Measurements from ENCODE around the gene UBASH3A.

Gene UBASH3A

DNA sequence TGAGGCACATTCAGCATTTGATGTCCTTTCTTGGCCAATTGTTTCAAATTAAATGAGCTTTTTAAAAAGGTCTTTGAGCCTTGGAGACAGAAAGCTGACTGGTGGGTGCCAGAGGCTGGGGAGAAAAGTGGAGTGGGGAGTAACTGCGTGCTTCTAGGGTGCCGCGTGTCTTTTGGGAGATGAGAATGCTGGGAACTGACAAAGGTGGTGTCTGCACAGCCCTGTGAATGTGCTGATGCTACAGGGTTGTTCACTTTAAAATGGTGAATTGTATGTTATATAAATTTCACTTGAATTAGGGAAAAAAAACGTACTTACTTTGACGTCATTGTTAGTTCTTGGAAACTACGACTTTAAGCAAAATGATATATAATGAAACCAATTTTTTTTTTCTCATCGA, 29.2 kb upstream of the UBASH3A start:
- no peak for DNase-seq

DNA sequence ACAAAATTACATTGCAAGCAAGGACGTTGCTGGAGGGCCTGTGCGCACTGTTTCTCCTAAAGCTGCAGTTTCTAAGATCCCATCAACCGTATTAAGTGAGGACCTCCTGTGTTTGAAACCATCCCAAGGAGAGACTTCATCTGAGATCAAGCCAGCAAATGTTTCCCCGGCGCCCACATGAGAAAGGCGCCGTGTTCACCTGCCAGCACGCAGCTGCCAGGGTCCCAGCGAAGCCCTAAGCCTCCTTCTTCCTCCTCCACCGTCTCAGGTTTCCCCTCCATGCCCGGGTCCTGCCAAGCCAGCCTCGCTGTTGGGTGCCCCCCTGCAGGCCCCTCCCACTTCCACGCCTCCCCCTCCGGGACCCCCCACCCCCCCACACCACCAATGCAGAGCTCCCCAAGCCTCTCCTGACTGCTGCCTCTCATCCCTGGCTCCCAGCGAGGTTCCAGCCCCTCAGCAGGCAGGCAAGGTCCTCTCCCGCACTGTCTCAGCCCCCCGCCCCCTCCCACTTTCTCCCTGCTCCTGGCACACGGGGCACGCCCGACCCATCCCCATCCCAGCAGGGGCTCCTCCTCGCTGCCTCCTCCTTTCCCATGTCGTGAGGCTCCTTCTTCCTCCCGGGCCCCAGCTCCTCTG, 28.7 kb upstream of the UBASH3A start:
- no peak for DNase-seq

DNA sequence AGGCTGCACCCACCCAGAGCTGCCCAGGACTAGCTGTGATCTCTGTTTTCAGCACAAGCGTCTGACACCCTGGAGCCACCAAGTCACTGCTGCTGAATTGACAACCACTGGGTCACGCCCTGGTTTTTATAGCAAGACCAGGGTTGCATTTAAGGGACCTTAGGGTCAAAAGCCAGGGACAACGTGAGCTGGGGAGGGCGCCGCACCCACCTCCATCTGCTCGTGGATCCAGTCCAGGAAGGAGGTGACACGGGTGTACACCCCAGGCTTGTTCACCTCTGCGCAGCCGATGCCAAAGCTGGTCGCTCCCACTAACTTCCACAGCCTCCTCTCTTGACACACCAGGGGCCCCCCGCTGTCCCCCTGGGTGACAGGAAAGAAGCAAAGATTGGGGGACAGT, 28.2 kb upstream of the UBASH3A start:
- no peak for DNase-seq

DNA sequence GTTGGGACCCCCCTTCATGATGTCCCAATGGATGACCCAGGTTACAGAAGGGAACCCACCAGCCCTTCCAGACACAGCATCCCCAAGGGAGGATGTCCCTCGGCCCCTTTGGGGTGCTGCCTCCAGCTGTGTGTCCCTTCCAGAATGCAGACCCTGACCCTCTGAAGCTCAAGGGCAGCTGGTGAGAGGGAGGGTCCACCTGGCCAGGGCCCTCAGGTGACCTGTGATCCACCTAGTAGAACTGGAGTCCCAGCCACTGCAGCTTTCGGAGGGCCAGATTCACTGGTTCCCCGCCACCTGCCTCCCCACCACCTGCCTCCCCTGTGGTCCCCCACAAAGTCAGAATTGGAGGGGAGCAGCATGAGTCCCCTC, 27.8 kb upstream of the UBASH3A start:
- no peak for DNase-seq

DNA sequence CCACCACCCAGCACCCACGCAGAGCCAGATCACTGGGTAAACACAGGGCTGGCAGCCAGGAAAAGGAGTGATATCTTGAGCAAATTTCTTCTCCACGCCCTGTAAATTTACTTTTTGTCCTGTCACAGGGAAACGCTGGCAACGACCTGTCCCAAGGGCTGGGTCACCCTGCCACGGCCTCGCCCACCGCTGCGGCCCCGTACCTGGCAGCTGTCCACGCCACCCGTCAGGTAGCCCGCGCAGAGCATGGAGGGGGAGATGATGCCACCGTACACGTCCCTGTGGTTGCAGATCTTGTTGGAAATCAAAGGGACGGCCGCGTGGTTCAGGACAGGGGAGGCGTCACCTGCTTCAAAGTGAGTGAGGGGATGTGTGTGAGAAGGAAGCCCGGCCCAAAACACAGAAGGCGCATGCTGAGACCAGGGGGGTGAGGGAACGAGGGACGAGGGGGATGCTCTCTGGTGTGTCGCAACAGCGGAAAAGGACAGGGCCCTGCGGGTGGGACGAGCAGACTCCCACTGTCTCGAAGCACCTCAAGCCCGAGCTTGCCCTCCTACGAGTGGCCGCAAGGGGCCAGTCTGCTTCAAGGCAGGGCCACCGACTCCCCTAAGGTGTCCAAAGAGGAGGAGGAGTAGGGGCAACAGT, 27.2 kb upstream of the UBASH3A start:
- DNase-seq: no peak

DNA sequence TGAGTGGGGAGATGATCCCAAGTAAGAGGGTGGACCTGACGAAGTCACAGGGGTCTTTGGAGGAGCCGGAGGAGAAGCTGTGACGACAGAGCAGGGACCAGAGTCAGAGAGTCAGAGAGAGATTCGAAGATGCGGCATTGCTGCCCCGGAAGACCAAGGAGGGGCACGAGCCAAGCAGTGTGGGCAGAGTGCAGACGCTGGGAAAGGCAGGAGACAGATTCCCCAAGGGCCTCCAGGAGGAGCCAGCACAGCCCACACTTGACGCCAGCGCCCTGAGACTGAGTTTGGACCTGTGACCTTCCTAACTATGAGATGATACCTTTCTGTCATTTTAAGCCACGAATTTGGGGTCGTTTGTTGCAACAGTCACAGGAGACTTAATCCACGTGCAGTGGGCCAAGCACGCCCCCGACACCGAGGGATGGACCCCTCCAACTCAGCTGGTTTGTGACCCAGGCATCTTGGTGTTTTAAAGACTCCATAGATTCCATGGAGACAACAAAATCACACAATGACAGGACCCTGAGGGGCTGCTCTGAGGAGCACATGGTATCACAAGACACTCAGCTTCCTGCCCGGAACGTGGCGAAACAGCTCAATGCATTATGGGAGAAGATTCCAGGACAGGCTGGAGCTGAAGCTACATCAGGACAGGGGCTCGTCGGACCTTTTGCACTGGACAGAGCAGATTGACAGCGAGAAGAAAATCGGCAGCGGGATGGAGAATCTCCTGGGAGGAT, 26.3 kb upstream of the UBASH3A start:
- no peak for DNase-seq

DNA sequence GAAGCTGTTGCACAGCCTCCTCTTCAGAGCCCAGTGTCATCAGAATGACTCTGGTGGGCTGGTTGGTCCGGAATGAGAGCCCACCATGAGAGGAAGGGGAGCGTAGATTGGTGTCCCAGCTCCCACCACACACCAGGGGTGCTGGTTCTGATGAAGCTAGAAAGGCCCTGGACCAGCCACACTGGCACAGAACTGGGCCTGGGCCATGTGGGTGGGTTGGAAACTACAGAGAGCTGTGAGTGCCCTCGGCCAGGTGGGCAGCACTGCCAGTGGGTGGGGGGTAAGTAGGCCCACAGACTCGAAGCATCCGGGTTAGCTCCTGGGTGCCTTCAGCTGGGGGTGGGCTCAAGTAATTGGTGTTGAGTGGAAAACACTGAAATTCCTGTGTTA, 25.8 kb upstream of the UBASH3A start:
- no peak for DNase-seq

DNA sequence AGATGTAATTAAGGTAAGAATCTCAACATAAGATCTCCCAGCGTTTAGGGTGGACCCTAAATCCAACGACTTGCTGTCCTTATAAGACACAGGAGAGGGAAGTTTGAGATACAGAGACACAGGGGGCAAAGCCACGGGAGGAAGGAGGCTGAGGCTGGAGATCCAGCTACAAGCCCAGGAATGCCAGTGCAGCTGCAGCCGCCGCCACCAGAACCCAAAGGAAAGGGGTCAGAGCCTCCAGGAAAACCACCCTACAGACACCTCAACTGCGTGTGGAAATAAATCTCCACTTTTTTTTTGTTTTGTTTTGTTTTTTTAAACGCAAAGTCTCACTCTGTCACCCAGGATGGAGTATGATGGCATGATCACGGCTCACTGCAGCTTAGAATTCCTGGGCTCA, 25.3 kb upstream of the UBASH3A start:
- no peak for DNase-seq

DNA sequence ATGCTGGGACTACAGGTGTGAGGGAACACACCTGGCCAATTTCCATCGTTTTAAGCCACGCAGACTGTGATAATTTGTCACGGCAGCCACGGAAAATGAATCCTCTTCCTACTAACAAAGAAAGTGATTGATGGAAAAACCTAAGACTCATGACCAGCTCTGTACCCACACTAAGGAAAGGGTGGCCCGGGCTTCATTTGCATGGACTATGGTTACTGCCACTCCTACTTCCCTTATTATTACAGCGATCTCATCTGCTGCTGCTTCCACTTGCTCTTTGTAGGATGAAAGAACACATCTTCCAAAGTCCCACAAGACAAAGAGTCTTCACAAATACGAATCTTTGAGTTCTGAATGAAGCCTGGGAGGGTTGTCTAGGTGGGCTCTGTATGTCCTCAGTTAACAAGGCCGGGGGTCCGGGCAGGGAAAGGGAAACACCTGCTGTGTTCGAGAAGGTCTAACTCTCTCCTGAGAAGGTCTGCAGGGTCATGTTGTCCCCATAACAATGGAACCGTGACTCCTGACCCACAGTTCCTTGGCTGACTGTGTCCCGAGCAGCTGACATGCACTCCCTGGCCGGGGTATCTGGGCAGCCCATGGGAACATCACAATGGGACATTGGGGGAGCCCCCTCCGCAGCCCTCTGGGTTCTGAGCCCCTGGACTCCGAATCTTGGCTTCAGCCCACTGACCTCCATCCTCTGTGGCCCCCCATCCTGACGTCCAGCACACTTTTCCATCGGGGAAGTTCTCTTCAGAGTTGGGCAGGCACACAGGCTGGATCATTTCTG, 24.1 kb upstream of the UBASH3A start:
- no peak for DNase-seq

DNA sequence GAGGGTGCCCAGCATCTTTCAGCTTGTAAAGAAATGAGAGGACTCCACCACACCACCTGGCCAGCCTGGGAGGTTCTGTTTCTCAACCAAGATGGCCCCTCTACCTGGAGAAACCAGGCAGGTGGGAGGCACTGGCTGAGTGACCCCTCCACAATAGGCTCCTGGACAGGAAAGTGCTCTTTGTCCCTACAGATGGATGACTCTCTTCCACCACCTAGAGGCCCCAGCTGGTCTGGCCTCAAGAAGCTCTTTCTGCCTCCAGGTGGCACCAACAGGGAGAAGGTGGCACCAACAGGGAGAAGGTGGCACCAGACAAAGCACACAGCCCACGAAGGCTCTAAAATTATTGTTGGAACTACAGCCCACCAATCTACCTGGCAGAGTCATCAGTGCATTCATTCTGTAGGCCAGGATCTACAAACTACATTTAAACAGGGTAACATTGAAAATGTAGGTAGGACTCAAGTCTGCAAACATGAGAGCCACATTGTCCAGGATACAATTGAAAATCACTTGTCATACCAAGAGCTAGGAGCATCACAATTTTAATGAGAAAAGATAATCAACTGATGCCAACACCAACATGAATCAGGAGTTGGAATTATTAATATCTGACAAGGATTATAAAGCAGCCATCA, 22.2 kb upstream of the UBASH3A start:
- DNase-seq: peak in 1 of 51 donors; percentile 2

DNA sequence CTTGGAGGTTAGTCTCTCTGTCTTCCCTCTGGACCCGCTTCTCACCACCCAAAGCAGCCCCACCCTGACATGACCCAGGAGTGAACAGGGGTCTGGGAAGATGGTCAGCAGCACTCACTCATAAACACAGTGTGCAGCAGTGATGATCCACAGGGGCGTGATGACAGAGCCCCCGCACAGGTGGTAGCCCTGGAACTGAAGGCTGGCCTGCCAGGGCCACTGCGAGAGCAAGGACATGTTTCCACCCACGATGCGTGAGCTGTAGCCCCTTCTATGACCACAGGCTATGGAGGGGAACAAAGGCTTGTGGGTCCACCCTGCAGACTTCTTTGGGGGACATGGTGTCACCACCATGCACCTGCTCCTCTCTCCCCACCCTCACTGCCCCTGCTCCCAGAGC, 20.8 kb upstream of the UBASH3A start:
- no peak for DNase-seq

DNA sequence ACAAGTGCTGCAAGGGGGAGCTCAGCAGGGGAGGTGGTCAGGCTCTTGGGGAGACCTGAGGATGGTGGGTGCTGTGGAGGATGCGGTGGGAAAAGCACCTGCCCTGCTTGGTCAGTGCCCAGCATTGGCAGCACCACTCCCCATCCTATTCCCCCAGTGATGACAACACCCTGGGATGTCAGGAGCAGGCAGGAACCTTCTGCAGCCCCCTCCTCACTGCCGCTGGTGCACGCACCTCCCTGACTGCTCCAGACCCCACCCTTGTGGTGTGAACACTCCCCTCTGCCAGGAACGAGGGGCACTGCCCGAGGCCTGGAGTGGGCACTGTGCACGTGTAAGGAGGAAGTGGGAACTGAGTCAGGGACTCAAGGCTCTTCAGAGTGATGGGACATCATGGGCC, 20.4 kb upstream of the UBASH3A start:
- no peak for DNase-seq

DNA sequence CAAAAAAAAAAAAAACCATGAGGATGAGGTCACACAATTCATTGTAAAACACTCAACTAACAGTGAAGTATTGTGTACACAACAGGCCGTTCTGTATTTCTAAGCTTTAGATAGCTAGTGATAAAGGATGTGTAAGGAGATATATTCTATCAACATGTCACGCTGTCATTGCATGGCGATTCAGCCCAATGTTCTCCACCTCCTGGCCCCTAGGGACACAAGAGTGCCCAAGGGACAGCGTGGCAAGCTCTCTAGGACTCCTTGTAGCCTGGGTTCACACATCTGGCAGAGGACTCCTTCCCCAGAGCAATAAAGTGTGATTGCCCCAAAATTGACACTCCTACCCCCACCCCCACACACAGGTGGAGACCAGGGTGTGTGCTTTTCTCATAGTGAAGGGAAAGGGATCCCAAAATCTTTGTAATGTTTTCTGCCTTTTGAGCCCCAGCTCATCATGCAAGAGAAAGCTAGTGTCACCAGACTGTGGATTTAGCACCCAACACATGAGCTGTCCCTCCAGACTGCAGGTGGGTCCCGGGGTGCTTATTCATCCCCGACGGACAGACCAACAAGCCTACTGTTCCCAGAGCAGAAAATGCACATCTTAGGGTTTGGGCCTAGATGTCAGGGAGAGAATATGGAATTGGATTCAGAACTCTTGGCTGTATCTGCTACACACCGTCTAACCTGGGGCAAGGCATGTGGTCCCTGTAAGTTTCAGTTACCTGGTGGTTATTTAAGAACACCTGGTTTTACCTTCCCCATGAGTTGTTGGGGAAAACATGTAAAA, 19.4 kb upstream of the UBASH3A start:
- DNase-seq: no peak

DNA sequence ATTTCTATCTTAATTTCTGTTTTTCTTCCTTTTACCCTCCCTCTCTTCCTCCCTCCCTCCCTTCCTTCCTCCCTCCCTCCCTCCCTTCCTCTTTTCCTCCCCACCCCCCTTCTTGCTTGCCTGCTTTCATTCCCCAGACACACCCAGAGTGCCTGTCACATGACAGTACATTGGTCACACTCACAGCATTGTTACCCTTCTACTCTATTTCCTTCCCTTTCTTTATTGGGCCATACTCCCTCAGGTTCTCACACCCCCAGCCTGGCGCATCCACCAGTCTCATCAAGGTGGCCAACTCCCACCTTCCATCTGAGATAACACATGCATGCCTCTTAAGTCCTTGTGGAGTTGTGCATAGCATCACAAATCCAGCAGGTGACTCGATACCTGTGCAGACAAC, 18.7 kb upstream of the UBASH3A start:
- DNase-seq: no peak

DNA sequence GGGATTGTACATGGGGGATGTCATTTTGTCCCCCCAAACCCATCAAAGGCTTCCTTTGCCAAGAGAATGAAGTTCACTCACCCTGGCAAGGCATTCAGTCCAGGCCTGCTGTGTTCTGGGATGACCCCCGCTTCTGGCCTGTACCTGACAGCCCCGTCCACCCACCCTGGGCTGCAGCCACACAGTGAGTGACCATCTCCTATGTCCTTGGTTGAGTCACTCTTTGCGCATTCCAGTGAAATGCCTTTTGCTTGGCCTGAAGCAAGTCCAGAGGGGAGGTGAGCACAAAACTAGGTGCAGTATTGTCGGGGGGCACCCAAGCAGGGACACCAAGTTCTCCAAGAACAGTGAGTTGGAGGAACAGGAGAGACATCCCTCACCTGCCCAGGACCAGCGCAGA, 18.1 kb upstream of the UBASH3A start:
- DNase-seq: no peak

DNA sequence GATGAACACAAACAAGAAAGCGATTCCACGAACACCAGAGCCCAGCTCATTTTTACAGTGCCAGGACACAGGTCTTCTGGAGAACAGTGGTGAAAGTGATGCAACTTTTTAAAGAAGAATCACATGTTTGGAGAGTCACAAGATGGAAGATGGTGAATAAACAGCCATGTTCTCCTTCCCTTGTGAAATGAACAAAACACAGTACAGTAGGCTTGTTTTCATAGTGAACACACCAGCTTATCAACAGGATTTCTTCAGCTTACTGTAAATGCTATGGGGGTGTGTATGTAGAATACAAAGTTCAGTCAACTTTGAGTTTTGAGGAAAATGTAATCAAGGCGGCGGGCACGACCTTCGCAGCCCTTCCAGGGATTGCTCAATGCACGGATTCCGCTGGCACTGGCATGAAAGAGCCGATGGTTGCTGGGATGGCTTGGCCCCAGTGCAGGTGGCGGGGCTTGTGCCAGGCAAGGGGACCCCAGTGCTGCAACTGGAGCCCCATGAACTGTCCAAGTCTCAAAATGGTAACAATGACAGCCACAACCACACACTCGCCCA, 17.6 kb upstream of the UBASH3A start:
- DNase-seq: no peak

DNA sequence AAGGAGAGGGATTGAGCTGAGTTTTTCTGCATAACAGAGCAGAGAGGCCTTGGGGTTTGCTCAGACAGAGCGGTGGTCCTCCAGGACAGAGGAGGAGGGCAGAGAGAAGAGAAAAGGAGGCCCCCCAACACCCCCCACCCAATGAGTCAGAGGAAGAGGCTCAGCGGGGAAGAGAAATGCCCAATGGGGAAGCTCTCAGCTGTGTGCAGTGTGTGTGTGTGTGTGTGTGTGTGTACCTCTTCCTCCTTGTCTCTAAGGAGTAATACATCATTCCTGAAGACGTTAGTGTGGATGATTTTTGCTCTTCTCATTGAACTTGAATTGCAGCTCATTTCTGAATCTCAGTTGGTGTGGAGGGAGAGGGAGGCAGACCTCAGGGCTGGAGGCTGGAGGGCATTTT, 16.5 kb upstream of the UBASH3A start:
- DNase-seq: no peak

DNA sequence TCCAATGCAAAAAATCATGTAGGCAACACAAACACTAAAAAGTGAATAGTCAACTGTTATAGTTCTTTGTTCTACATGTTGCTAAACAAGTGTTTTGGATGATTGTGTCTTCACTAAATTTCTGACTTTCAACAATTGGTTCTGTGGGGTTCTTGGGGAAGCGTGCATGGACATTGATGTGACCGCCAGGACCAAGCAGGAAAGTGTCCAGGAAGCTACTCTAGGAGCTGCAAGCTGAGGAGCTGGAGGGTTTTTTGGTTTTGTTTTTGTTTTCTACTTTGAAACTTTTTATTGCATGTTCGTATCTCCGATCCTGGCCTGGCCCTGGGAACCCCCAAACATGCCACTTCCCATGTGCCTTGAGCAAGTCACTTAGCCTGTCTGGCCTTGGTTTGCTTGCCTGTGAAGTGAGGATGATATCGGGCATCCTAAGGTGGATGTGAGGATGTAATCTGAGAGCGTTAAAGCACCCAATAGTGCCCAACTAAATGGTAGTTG, 15.8 kb upstream of the UBASH3A start:
- DNase-seq: no peak

DNA sequence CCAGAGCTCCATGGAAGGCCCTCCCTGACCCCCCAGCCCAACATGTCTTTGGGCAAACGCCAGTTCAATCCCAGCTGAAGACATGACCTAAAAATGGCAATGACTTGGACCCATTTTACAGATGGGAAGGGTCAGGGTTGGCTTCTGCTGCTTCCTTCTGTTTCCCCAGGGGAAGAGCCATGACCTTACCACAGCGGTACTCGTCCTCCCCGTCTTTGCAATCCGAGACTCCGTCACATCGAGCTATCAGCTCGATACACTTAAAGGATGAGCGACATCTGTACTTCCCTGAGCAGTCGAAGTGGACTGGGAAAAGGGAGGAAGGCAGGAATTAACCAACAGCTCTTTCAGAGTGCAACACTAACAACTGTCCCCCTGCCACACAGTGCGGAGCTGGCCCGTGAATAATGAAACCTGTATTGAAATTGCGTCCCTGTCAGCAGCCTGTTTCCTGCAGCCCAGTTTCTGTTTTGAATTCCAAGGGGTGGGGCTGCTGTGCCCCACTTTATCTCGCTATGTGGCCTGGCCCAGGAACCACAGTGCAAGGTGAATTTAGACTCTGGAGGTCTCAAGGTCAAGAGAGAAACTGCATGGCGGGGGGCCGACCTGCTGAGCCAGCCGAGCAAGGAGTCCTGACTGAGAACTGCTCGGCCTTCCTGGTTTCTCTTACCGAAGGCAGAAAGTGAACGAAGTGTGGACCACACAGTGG, 14.8 kb upstream of the UBASH3A start:
- DNase-seq: no peak

DNA sequence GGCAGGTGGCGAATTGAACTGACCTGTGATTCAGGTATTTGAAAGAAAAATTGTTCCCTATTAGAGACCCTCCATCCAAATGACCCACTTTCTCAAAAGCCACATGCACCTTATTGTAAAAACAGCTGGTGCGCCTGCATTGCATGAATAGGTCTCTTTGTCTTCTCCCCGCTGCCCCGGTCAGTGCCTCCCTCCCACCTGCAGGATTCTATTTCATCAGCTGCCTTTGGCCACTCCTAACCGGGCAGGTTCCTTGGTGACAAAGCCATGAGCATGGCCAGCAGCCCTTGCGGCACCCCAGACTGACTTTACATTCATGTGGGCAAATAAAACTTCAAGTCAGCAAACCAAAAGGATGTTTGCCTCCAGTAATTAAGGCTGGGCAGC, 14.3 kb upstream of the UBASH3A start:
- no peak for DNase-seq

Data from hypothalamus (tissue), 51 donors.